Activated CD8-positive, alpha-beta memory T cell treated with anti-CD3 and anti-CD28 coated beads for 24 hours (primary cell): ENCODE data around the gene CACNG6.

ENCODE experiments used
- DNase-seq: peaks from one replicate; pipeline ENCODE4 v3.0.0-alpha.2; 2020

The CACNG6 gene

GRCh38 chr19:53969366-53969765 is 22.1 kb upstream of the CACNG6 start:
- no peak for DNase-seq

- DNase-seq: no peak
Observed at GRCh38 chr19:53971673-53972072, 19.8 kb upstream of the CACNG6 start.

GRCh38 chr19:53977429-53977990 is 13.9 kb upstream of the CACNG6 start:
- peak; percentile 80 for DNase-seq

- peak; percentile 64 for DNase-seq
Observed at GRCh38 chr19:53977991-53978731, 13.3 kb upstream of the CACNG6 start.

GRCh38 chr19:53978975-53979801 is 12.2 kb upstream of the CACNG6 start:
- DNase-seq: no peak

- no peak for DNase-seq
Observed at GRCh38 chr19:53980539-53981375, 10.7 kb upstream of the CACNG6 start.

- DNase-seq: no peak
Observed at GRCh38 chr19:53981376-53981951, 10.0 kb upstream of the CACNG6 start.

- no peak for DNase-seq
Observed at GRCh38 chr19:53982001-53982451, 9.4 kb upstream of the CACNG6 start.

- no peak for DNase-seq
Observed at GRCh38 chr19:53982611-53983010, 8.8 kb upstream of the CACNG6 start.

- DNase-seq: no peak
Observed at GRCh38 chr19:53983457-53984289, 7.8 kb upstream of the CACNG6 start.

GRCh38 chr19:53985863-53986262 is 5.6 kb upstream of the CACNG6 start:
- DNase-seq: no peak

- no peak for DNase-seq
Observed at GRCh38 chr19:53988981-53989380, 2.5 kb upstream of the CACNG6 start.

GRCh38 chr19:53989600-53990533 is 1.6 kb upstream of the CACNG6 start:
- DNase-seq: no peak

- no peak for DNase-seq
Observed at GRCh38 chr19:53992211-53992610, 774 bp downstream of the CACNG6 start.

- DNase-seq: no peak
Observed at GRCh38 chr19:53992815-53993214, 1.4 kb downstream of the CACNG6 start.

GRCh38 chr19:53993448-53993847 is 2.0 kb downstream of the CACNG6 start:
- DNase-seq: no peak

- no peak for DNase-seq
Observed at GRCh38 chr19:53994811-53995210, 3.4 kb downstream of the CACNG6 start.

GRCh38 chr19:53998223-53998622 is 6.8 kb downstream of the CACNG6 start:
- DNase-seq: no peak

- DNase-seq: no peak
Observed at GRCh38 chr19:53999694-54000093, 8.3 kb downstream of the CACNG6 start.

- DNase-seq: no peak
Observed at GRCh38 chr19:54001496-54001895, 10.1 kb downstream of the CACNG6 start.
